DOHH2 (cell line): ENCODE data around the gene EPHB3.

Source experiments
- CTCF ChIP-seq: fragments of 200-600 bp; sonication (generic); IDR thresholded peaks from one replicate; pipeline ENCODE4 v1.5.1; 2014; ENCODE audit warnings: antibody characterized with exemption, mild to moderate bottlenecking, low read depth, low read length; ENCODE audit not compliant: poor library complexity, severe bottlenecking
- EZH2phosphoT487 ChIP-seq: fragments of 200-600 bp; sonication (generic); IDR thresholded peaks from 2 replicates; pipeline ENCODE4 v1.6.1; 2017; ENCODE audit warnings: borderline replicate concordance, mild to moderate bottlenecking, antibody characterized with exemption, low read length, moderate library complexity, mixed read lengths

DNA sequence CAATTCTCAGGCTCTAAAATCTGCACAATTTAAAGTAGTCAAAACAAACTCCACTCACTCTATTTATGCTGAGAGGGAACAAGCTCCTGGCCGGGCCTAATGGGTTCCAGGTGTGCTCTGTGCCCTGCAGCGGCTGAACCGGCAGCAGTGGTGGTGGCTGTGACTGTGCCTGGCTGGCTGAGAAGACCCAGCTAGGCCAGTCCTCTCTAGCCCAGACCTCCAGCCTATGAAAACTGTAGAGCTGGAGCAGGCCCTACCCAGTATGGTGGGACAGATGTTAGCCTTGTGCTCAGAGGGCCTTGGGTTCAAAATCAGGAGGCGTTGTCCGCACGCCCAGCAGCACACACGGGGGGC lies 37.0 kb downstream of the EPHB3 start:
- TF ChIP-seq CTCF: no peak
- no peak for TF ChIP-seq EZH2phosphoT487
